Fibroblast of skin of right biceps (primary cell): Measurements from ENCODE around the gene TCTN1.

Experiments
- DNase-seq: peaks from one replicate; pipeline ENCODE4 v3.0.0-alpha.2; 2013

TCTN1 gene

GRCh38 chr12:110686294-110686903, 72.5 kb downstream of the TCTN1 start:
- no peak for DNase-seq

GRCh38 chr12:110687396-110688169, 73.7 kb downstream of the TCTN1 start:
- DNase-seq: no peak

GRCh38 chr12:110688446-110689280, 74.7 kb downstream of the TCTN1 start, which contains the start of gene HVCN1:
Gene HVCN1 (minus strand): TSS chr12:110689115. CDS start chr12:110683245, 5,870 bp downstream.
- peak; percentile 17 for DNase-seq

- DNase-seq: peak; percentile 35
Observed at GRCh38 chr12:110689281-110690126, 75.6 kb downstream of the TCTN1 start.

- no peak for DNase-seq
Observed at GRCh38 chr12:110690127-110690430, 76.2 kb downstream of the TCTN1 start.

GRCh38 chr12:110693731-110694130, 79.8 kb downstream of the TCTN1 start:
- no peak for DNase-seq

GRCh38 chr12:110694330-110694901, 80.5 kb downstream of the TCTN1 start:
- DNase-seq: no peak

- no peak for DNase-seq
Observed at GRCh38 chr12:110696283-110696682, 82.4 kb downstream of the TCTN1 start.

- no peak for DNase-seq
Observed at GRCh38 chr12:110697236-110697635, 83.3 kb downstream of the TCTN1 start.

GRCh38 chr12:110698171-110698902, 84.4 kb downstream of the TCTN1 start:
- DNase-seq: peak; percentile 66
